Measurements from ENCODE around the gene PAK1. TPM values are rescaled to one million over a fixed set of nuclear protein-coding genes. Genes with fewer than 3 reads are reported as not detected.

Gene PAK1
- polyA plus RNA-seq, 1 experiment, result 70.3 TPM

DNA sequence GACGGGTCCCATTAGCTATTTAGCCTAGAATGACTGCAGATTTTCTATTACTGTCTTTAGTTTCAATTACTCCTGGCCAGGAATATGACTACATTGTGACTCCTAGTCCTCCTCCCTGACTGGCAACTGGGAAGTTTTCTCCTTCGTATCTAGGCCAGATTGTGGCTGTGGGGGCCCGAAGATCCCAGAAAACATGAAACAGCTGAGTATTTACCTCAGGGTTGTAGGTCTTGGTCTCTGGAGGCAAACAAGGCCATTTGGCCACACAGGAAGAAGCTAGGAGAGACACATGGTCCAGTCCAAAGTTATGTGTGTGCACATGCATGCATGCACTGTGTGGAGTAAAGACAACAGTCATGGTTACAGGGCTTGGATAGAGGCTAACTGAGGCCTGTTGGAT, 162.2 kb downstream of the PAK1 start:
- no peak for TF ChIP-seq CTCF (IDR thresholded peaks at IDR 0.05; ENCODE audit: low read depth, low read length)
- H3K27ac ChIP-seq (ENCODE audit: low read depth, low read length), result no peak overlapping the region
- no peaks in the 10 kb centered on the region; the same call in 1 of the 2 replicates for H3K9me3 ChIP-seq (ENCODE audit: control insufficient read depth, insufficient read depth, low read length)
- H3K27me3 ChIP-seq (ENCODE audit: control insufficient read depth, insufficient read depth, low read length), result no peaks in the 10 kb centered on the region
- ChIA-PET CTCF (no interaction called here), POLR2A (no interaction called here)
- no peak for DNase-seq (ENCODE audit: low read depth, low spot score)
- H3K4me3 ChIP-seq (ENCODE audit: low read depth, low read length), result no peak overlapping the region

DNA sequence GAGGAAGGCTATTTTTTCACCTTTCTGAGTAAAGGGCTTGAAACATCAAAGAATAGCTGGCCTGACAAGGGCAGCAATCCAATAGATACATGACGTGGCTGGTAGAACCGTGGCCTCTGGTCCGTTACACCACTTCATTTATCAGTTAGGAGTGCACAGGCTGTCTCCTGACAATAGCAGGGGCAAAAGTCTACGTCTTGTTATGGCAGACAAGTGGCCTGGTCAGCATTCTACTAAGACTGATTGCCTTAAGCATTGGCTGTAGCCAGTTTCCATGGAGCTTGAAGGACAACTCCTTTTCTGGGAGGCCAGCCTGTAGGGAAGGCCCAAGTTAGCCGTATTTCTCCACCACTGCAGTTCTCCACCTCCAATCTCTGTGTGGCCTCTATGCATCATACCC, 163.2 kb downstream of the PAK1 start:
- no peak overlapping the region for H3K27ac ChIP-seq (ENCODE audit: low read depth, low read length)
- TF ChIP-seq CTCF (IDR thresholded peaks at IDR 0.05; ENCODE audit: low read depth, low read length), result no peak
- POLR2A ChIA-PET, result no interaction called here
- no peak for DNase-seq (ENCODE audit: low read depth, low spot score)
- H3K9me3 ChIP-seq (ENCODE audit: control insufficient read depth, insufficient read depth, low read length), result no peaks in the 10 kb centered on the region; the same call in 1 of the 2 replicates
- no peaks in the 10 kb centered on the region for H3K27me3 ChIP-seq (ENCODE audit: control insufficient read depth, insufficient read depth, low read length)
- no peak overlapping the region for H3K4me3 ChIP-seq (ENCODE audit: low read depth, low read length)
- CTCF ChIA-PET, result no interaction called here

DNA sequence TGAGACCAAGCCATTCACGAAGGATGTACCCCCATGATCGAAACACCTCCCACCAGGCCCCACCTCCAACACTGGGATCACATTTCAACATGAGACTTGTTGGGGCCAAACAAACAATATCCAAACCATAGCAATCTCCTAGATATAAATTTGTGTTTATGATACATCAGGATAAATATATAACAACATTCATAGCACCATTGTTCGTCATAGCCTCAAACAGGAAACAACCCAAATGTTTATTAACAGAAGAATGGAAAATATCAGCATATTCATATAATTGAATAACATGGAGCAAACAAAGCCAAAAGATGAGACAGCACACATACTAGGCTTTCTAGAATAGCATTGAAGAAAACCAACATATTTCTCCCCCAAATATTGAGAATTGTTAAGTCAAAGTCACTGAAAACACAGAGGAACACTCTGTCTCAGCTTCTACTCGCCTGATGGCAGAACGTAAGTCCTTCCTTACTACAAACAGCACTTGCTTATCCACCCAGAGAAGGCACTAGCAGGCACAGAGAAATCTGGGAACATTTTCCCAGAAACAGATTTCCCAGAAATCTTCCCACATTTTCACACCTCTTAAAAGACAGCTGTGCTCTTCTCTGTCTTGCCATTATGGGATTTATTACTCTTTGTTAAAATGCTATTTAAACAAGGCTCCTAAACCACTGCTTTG, 164.4 kb downstream of the PAK1 start:
- CTCF ChIA-PET, result no interaction called here

GRCh38 chr11:77308838-77309237, 165.1 kb downstream of the PAK1 start:
- Histone ChIP-seq H3K27ac (ENCODE audit: low read depth, low read length) (no peak overlapping the region), H3K9me3 (ENCODE audit: control insufficient read depth, insufficient read depth, low read length) (no peaks in the 10 kb centered on the region; the same call in 1 of the 2 replicates), H3K4me3 (ENCODE audit: low read depth, low read length) (no peak overlapping the region), H3K27me3 (ENCODE audit: control insufficient read depth, insufficient read depth, low read length) (no peaks in the 10 kb centered on the region)
- ChIA-PET CTCF (no interaction called here), POLR2A (no interaction called here)
- no peak for TF ChIP-seq CTCF (IDR thresholded peaks at IDR 0.05; ENCODE audit: low read depth, low read length)
- DNase-seq (ENCODE audit: low read depth, low spot score), result no peak

More for the DNA sequence above, 164.4 kb downstream of the PAK1 start:
- POLR2A ChIA-PET, result no interaction called here
- no peak overlapping the region for H3K4me3 ChIP-seq (ENCODE audit: low read depth, low read length)
- TF ChIP-seq CTCF (IDR thresholded peaks at IDR 0.05; ENCODE audit: low read depth, low read length), result no peak
- DNase-seq (ENCODE audit: low read depth, low spot score), result no peak
- no peak overlapping the region for H3K27ac ChIP-seq (ENCODE audit: low read depth, low read length)
- H3K27me3 ChIP-seq (ENCODE audit: control insufficient read depth, insufficient read depth, low read length), result no peaks in the 10 kb centered on the region
- no peaks in the 10 kb centered on the region; the same call in 1 of the 2 replicates for H3K9me3 ChIP-seq (ENCODE audit: control insufficient read depth, insufficient read depth, low read length)

GRCh38 chr11:77303328-77303727, 170.6 kb downstream of the PAK1 start:
- DNase-seq (ENCODE audit: low read depth, low spot score), result no peak
- CTCF ChIA-PET, result no interaction called here
- Histone ChIP-seq H3K27me3 (ENCODE audit: control insufficient read depth, insufficient read depth, low read length) (no peaks in the 10 kb centered on the region), H3K9me3 (ENCODE audit: control insufficient read depth, insufficient read depth, low read length) (no peaks in the 10 kb centered on the region), H3K4me3 (ENCODE audit: low read depth, low read length) (no peak overlapping the region), H3K27ac (ENCODE audit: low read depth, low read length) (no peak overlapping the region)
- POLR2A ChIA-PET, result no interaction called here
- TF ChIP-seq CTCF (IDR thresholded peaks at IDR 0.05; ENCODE audit: low read depth, low read length), result no peak
